Activated CD4-positive, alpha-beta memory T cell treated with anti-CD3 and anti-CD28 coated beads, Interleukin-2, amount 10 ng/mL, durations not matched to agents 7 days and 5 days (primary cell): Measurements from ENCODE around the gene DUSP1. TPM values are rescaled to one million over a fixed set of nuclear protein-coding genes. Genes with fewer than 3 reads are reported as not detected.

Source experiments
- CTCF ChIA-PET: fragments of 350-600 bp; sonication (Branson Sonifier 250); formaldehyde crosslinking; loops from one replicate; lab custom pipeline; 2021; ENCODE audit warnings: antibody characterized with exemption, inconsistent platforms; lab: Charles Lee
- POLR2A ChIA-PET: fragments of 350-600 bp; sonication (Branson Sonifier 250); formaldehyde crosslinking; loops from one replicate; lab custom pipeline; 2021; ENCODE audit warnings: antibody characterized with exemption; lab: Charles Lee
- DNase-seq: peaks from one replicate; pipeline ENCODE4 v3.0.0-alpha.2; 2020
- H3K27ac Mint-ChIP-seq: one replicate; pipeline ENCODE4 v1.8.0; 2021; ENCODE audit warnings: mild to moderate bottlenecking, mixed read lengths
- H3K27me3 Mint-ChIP-seq: one replicate; pipeline ENCODE4 v1.8.0; 2021; ENCODE audit warnings: mixed read lengths
- H3K36me3 Mint-ChIP-seq: one replicate; pipeline ENCODE4 v1.8.0; 2021; ENCODE audit warnings: low read depth, mixed read lengths
- H3K4me1 Mint-ChIP-seq: one replicate; pipeline ENCODE4 v1.8.0; 2021; ENCODE audit warnings: mixed read lengths
- H3K4me3 Mint-ChIP-seq: one replicate; pipeline ENCODE4 v1.8.0; 2021; ENCODE audit warnings: mild to moderate bottlenecking, mixed read lengths
- H3K9me3 Mint-ChIP-seq: one replicate; pipeline ENCODE4 v1.8.0; 2021; ENCODE audit warnings: mixed read lengths
- total RNA-seq, 2 experiments: library from RNA; stranded (reverse); gene quantifications; one replicate each; pipeline ENCODE4 v1.2.3, GENCODE V29; 2021

The DUSP1 gene
- total RNA-seq, 2 experiments from 2014 or later, result 17.0 to 18.8 TPM

DNA sequence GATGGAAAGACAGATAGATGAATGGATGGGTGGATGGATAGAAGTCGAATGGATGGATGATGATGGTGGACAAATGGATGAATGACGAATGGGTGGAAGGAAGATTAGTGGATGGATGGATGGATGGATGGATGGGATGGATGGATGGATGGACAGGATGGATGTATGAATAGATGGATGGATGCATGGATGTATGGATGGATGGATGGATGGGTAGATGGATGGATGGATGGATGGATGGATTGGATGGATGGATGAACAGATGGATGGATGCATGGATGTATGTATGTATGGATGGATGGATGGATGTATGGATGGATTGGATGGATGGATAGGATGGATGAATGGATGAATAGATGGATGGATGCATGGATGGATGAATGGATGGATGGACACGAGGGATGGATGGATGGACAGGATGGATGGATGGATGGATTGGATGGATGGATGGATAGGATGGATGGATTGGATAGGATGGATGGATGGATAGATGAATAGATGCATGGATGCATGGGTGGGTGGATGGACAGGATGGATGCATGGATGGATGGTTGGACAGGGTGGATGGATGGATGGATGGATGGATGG is 52.4 kb downstream of the DUSP1 start:
- ChIA-PET CTCF (interaction anchor here (0.5 kb wide), 1 partner anchor 353 kb away, joined by 3 read pairs; no protein-coding TSS in a partner anchor), POLR2A (interaction anchor here (1.7 kb wide), 1 partner anchor 53 kb away, joined by 8 read pairs; the partner anchor contains the start of gene DUSP1)
- Mint-ChIP-seq H3K27me3 (peaks cover 10% of the 10 kb centered on the region), H3K4me1 (peaks cover 18% of the 10 kb centered on the region), H3K9me3 (no peaks in the 10 kb centered on the region), H3K36me3 (no peaks in the 10 kb centered on the region), H3K27ac (no peak overlapping the region), H3K4me3 (no peak overlapping the region)
- no peak for DNase-seq

Other genes starting within 250 kb of the DUSP1 start
- 1 to 10 TPM; 3.0 to 3.3 TPM for gene NEURL1B, start 129.9 kb downstream of the DUSP1 start, total RNA-seq
- 10 to 100 TPM; 36.1 to 37.2 TPM for gene ERGIC1, start 63.1 kb upstream of the DUSP1 start, total RNA-seq
- 10 to 100 TPM; 36.2 to 38.7 TPM for gene RPL26L1, start 188.2 kb upstream of the DUSP1 start, total RNA-seq
- gene ATP6V0E1, start 212.6 kb upstream of the DUSP1 start, total RNA-seq, result 100 to 1,000 TPM; 163 to 166 TPM